OCI-LY3 (cell line): ENCODE measurements around the gene COX20.

Experiments used
- CTCF ChIP-seq: fragments of 200-600, 300-600 bp; sonication (generic); IDR thresholded peaks from 2 replicates; pipeline ENCODE4 v1.5.1; 2014; ENCODE audit warnings: antibody characterized with exemption, low read length, low read depth
- EZH2phosphoT487 ChIP-seq: fragments of 200-600 bp; shearing (Covaris generic); IDR thresholded peaks from 2 replicates; pipeline ENCODE4 v1.6.1; 2018; ENCODE audit warnings: antibody characterized with exemption, mixed run types, low read depth

DNA sequence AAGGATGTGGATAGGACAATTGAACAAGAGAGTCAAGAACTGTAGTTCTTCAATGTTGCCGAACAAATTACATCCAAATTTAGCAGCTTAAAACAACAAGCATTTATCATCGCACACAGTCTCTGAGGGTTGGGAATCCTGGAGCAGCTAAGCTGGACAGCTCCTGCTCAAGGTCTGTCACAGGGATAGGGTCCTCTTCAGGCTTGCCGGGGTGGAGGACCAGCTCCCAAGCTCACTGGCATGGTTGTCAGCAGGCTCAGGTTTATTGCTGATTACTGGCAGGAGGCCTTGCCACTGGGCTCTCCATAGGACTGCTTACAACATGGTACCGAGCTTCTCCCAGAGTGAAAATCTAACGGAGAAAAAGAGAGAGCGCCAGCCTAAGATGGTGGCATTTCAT, 22.1 kb upstream of the COX20 start:
- TF ChIP-seq CTCF (no peak), EZH2phosphoT487 (no peak)
